ENCODE measurements around the gene ACOXL. TPM values are rescaled to one million over a fixed set of nuclear protein-coding genes. Genes with fewer than 3 reads are reported as not detected.

ACOXL gene
- total and polyA plus RNA-seq, 2 of the 8 experiments (the other 6 are each of a cell fraction or from before 2014, with no cell fraction given): 11.4 to 20.6 TPM

GRCh38 chr2:110927526-110927925 lies 195.2 kb downstream of the ACOXL start:
- FAIRE-seq: no peak
- peaks cover 20 to 28% of the 10 kb centered on the region in 2 experiments for H3K9me3 ChIP-seq (ENCODE audit: insufficient read depth in 2 of 2, low read depth in 1 of 2, low read length in 1 of 2)
- CTCF ChIA-PET (ENCODE audit: partially characterized antibody): interaction anchor here (0.9 kb wide), 1 partner anchor 51 kb away, joined by 3 read pairs; no protein-coding TSS in a partner anchor

More at GRCh38 chr2:110927526-110927925, 195.2 kb downstream of the ACOXL start:
- Histone ChIP-seq H3K23me2 (ENCODE audit: low read depth, low read length) (no peaks in the 10 kb centered on the region), H2AK5ac (ENCODE audit: low read depth, low read length) (no peak overlapping the region), H3K9ac (replicated peaks in 1 of 4; ENCODE audit: extremely low read depth in 1 of 4, low read depth in 3 of 4, low read length in 3 of 4) (no peak overlapping the region), H2BK12ac (ENCODE audit: low read depth, low read length) (no peak overlapping the region), H3K4me2 (ENCODE audit: insufficient read depth in 1 of 2, low read depth in 2 of 2, low read length in 2 of 2) (no peak overlapping the region), H3K79me1 (ENCODE audit: low read depth, low read length) (no peaks in the 10 kb centered on the region), H2BK120ac (replicated peaks; ENCODE audit: low read depth, low read length) (no peak overlapping the region), H3K27me3 (replicated peaks in 1 of 4; ENCODE audit: control insufficient read depth in 3 of 4, extremely low read depth in 1 of 4, insufficient read depth in 3 of 4, low read length in 3 of 4) (no peaks in the 10 kb centered on the region), H2BK5ac (ENCODE audit: low read depth, low read length) (no peak overlapping the region), H3K36me3 (ENCODE audit: control insufficient read depth in 2 of 4, insufficient read depth in 4 of 4, low read length in 3 of 4) (peaks cover 0 to 4% (median 1%) of the 10 kb centered on the region in 4 experiments; a peak in 3 of 8 replicates), H3K4me3 (ENCODE audit: extremely low read depth in 1 of 4, insufficient read depth in 2 of 4, low read depth in 3 of 4, low read length in 4 of 4) (no peak overlapping the region), H4K91ac (replicated peaks; ENCODE audit: insufficient read length, low read length) (no peak overlapping the region), H3K23ac (ENCODE audit: insufficient read length) (no peak overlapping the region), H4K5ac (ENCODE audit: insufficient read length, low read depth, low read length) (no peak overlapping the region), H3K14ac (ENCODE audit: insufficient read length) (no peak overlapping the region), H3K56ac (replicated peaks; ENCODE audit: insufficient read length, low read depth, low read length) (no peak overlapping the region), H4K8ac (ENCODE audit: extremely low read depth, insufficient read depth, low read length) (no peak overlapping the region), H2BK15ac (ENCODE audit: low read length) (no peak overlapping the region), H3K4ac (replicated peaks; ENCODE audit: insufficient read length, low read depth, low read length) (no peak overlapping the region), H3K79me2 (ENCODE audit: control insufficient read depth in 1 of 2, insufficient read depth in 2 of 2, low read length in 2 of 2) (no peaks in the 10 kb centered on the region), H2BK20ac (ENCODE audit: low read length) (no peak overlapping the region), H3K18ac (ENCODE audit: extremely low read depth, low read length) (no peak overlapping the region), H3K27ac (ENCODE audit: low read depth, low read length) (no peak overlapping the region), H4K20me1 (replicated peaks in 1 of 2; ENCODE audit: control insufficient read depth in 1 of 2, insufficient read depth in 2 of 2, low read length in 2 of 2) (no peaks in the 10 kb centered on the region), H2AFZ (ENCODE audit: low read length) (no peak overlapping the region), H3K4me1 (replicated peaks in 1 of 4; ENCODE audit: control insufficient read depth in 3 of 4, insufficient read depth in 4 of 4, low read length in 3 of 4) (no peaks in the 10 kb centered on the region)
- POLR2A ChIA-PET (ENCODE audit: partially characterized antibody): no interaction called here
- WGBS, 2 experiments (ENCODE audit: extremely low coverage in 1 of 2, insufficient coverage in 1 of 2, insufficient read length in 1 of 2, insufficient replicate concordance in 2 of 2, low coverage in 1 of 2, low lambda C conversion rate in 2 of 2, missing lambda C conversion rate in 1 of 2): 87% methylated on average over 3 of the region's 3 CpGs; no CpG with 5 or more reads in 1 of the 2 experiments
- TF ChIP-seq ATF3 (IDR thresholded peaks at IDR 0.05; ENCODE audit: insufficient read depth, low read depth, low read length) (no peak), POU5F1 (IDR thresholded peaks at IDR 0.05; ENCODE audit: low read depth, low read length) (no peak), JUND (IDR thresholded peaks at IDR 0.05; ENCODE audit: low read length) (no peak), PHF8 (conservative IDR thresholded peaks at IDR 0.05; ENCODE audit: low read depth, low read length) (no peak), TAF7 (optimal IDR thresholded peaks at IDR 0.05; ENCODE audit: borderline replicate concordance, low read depth, low read length) (no peak), MAFK (IDR thresholded peaks at IDR 0.05; ENCODE audit: low read depth, low read length) (no peak), BRCA1 (IDR thresholded peaks at IDR 0.05; ENCODE audit: low read depth, low read length) (no peak), CREB1 (IDR thresholded peaks at IDR 0.05) (no peak), SP4 (IDR thresholded peaks at IDR 0.05; ENCODE audit: low read length) (no peak)
- DNase-seq (ENCODE audit: low read depth in 1 of 2, low spot score in 2 of 2): no peak
